GM21447 (cell line): Measurements from ENCODE around the gene ANKS3.

ENCODE experiments used
- ATAC-seq: cut with Tn5 transposase; IDR thresholded peaks from one replicate; pipeline ENCODE4 v1.9.1; 2021; ENCODE audit not compliant: unreplicated experiment

The ANKS3 gene

DNA sequence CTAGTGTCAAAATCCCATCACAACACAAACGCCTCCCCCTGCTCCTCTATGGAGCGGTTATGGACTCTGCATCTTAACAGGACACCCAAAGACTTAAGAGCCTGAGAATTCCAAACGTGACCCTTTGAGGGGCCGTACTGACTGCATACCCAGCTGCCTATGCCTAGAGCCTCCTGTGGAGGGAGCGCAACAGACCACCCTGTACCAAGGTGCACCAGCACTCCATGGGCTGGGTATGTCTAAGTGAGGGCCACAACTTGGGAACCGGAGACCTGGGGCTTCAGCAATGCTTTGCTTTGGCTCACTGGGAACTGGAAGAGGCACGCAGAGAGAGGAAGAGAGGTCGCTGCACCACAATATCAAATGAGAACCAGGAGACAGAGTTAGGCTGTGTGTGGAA is 5.4 kb downstream of the ANKS3 start:
- ATAC-seq = no peak

DNA sequence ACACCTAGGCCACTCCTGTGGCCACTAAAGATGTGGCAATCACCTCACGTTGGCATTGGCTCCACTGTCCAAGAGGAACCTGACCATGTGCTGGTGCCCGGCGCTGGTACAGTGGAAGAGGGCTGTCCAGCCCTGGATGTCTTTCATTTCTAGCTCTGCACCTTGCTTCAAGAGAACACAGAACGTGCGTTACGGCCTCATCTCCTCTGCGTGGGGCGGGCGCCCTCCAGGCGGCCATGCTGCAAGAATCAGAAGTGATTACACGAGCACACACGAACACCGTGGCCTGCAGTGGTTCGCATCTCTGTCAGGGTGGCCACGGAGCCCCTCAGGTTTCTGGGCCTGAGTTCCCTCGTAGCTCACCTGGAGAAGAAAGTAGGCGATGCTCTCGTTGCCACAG is 7.5 kb downstream of the ANKS3 start:
- ATAC-seq = no peak

DNA sequence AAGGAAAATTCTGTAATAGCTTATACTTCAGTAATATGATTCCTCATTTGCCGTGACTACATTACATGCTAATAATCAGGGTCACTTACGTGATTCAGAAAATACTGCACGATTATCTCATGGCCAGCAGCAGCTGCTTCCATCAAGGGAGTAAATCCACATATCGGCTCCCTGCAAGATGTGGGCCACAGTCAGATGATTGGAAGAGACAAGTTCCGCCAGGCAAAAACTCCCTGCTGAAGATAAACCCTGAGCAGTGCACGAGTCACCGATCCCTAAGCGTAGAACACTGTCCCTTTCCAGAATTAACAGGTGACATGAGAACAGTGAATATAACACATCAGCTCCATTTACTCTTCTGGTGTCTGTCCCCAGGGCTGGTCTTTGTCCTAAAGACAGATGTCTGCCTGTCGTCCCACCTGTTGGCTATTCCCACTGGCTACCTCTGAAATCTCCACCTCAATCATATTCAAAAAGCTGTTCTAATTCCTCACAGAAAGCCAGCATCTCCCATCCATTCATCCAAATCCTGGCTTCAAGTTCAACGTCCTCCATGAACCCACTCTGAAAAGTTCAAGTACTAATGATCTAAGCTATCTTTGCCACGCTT is 9.3 kb downstream of the ANKS3 start:
- no peak for ATAC-seq

DNA sequence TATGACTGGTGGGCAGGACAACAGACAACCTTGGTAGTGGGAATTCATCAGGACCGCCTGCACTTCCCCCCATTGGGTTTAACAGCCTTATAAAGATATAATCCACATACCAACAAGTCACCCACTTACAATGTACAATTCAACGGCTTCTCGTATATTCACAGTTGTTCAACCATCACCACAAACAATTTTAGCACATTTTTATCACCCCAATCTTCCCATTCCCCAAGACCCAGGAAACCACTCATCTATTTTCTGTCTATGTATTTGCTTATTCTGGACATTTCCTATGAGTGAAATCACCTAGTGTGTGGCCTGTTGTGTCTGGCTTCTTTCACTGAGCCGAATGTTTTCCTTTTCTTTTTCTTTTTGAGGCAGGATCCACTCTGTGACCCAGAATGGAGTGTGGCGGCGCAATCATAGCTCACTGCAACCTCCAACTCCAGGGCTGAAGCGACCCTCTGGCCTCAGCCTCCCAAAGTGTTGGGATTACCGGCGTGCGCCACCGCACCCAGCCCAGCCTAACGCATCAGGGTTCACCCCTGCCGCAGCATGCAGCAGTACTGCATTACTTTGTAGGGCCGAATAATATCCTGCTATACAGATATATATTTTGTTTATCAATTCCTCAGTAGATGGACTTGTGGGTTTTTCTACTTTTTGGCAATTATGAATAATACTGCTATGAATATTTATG is 10.9 kb downstream of the ANKS3 start:
- ATAC-seq = no peak

DNA sequence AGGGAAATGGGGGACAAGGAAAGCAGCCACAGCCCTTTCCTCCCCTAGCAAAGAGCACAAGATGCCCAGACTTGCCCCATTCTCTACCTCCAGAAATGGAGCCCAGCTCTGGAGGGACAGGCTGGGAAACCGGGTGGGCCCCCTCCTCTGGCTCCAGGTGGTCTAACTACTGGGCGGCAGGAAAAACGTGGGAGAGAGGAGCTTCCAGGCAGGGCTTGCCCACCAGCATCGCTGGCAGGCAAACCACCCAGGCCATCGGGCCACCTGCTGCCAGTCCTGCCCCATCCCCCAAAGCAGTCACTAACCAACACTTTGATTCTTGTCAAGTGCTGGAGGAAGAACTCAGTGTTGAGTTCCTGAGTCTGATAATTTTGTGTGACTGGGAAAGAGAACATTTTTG is 15.6 kb downstream of the ANKS3 start:
- ATAC-seq = no peak

DNA sequence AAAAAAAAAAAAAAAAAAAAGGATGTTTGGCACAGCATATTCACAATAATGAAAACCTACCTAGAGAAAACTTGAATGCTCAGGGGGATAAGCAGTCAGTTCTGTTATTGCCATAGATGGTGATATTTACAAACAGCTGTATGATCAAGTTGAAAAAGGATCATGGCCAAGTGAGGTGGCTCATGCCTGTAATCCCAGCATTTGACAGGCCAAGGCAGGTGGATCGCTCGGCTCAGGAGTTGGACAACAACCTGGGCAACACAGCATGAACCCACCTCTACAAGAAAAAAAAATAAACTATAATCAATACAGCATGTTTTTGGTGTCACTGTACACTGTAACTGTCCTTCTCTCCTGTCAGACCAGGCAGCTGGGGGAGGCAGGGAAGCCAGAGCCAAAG is 19.1 kb downstream of the ANKS3 start:
- ATAC-seq = no peak

DNA sequence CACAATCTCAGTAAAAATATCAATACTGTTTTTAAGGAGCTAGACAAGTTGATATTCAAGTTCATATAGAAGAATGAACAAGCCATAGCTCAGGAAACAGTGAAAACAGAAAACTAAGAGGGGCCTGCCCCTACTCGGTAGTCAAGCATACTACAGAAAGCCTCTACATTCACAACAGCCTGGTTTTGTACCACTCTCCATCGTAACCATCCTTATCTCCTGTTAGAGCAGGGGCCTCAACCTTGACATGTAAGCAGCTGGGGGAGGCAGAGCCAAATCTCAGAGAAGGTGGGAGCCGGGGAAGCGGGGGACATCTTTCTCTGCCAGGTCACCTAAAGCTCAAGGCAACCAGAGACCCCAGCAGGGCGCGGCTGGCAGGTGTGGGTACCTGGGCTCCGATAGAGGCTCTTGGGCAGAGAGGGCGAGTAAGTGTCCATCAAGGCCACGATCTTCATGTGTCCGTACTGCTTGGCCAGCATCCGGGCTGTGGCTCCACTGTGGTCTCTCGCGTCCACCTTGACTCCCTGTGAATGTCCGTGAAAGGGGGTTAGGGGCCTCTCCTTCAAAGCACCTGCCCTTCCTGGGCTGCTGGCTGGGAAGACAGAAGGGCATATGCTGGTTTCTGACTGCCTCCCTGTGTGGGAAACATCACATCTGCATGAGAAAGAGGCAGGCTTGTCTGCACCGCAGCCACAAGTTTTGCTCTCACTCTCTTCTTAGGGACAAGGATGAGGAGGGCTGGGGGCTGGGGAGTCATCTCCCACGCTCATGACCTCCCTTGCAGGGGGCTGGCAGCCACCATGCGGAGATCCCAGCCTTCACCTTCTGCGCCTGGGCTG is 20.2 kb downstream of the ANKS3 start:
- ATAC-seq = no peak

DNA sequence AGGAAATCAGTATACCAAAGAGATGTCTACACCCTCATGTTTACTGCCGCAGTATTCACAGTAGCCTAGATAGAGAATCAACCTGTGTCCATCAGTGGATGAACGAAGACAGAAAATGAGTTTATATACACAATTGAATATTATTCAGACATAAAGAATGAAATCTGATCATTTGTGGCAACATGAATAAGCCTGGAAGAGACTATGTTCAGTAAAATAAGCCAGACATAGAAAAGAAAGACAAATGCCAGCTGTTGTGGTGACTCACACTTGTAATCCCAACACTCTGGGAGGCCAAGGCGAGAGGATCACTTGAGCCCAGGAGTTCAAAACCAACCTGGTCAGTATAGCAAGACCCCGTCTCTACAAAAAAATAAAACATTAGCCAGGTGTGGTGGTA is 24.6 kb downstream of the ANKS3 start:
- ATAC-seq = no peak

DNA sequence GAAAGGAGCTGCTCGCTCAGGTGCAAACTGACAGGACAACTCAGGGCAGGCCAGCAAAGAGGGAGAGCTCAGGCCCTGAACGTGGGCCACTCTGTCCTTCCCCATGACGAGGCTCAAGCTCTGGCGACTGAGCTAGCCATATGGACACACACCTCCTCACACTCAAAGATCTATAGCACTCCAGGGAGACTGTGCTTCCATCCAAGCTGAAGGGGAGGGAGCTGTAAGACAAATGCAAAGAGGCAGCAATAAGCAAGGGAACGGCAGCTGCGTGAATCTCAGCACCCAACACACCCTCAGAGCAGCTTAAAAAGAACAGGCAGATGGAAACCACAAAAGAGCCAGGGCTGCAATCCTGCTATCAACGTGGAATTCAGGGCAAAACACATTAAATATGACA is 27.2 kb downstream of the ANKS3 start:
- ATAC-seq = no peak

DNA sequence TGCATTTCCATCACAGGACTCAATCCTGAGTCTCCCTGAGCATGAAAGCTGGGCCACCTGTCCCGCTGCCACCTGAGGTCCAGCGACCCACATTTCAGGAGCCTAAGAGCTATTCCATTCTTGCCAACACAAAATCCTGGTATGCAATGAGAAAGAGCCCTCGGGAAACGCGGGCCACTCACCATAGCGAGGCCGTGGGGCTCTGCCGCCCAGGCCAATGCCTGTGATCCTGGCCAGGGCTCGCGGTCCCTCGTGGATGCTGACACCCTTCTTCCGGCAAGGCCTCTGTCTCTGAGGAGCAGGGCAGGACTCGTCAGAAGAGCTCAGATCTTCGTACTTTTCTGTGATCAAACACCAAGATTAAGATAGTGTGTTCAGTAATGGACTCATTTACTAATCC is 29.2 kb downstream of the ANKS3 start:
- ATAC-seq = no peak

DNA sequence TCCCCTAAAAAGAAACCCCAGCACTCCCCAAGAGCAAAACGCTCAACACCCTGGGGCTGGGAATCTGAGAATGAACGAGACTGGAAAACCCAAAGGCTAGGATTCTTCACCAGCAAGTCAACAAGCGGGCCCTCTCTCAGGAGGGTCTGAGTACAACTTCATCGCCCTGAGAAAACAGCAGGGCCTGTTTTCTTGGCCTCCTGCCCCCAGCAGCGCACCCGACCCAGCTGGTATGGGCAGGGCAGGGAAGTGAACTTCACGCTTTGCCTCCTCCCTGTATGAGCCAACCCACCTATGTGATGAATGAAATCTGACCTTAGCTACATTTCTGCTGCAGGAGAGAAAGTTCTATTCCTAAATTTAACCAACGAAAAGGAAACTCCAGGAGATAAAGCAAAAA is 29.6 kb downstream of the ANKS3 start:
- no peak for ATAC-seq

DNA sequence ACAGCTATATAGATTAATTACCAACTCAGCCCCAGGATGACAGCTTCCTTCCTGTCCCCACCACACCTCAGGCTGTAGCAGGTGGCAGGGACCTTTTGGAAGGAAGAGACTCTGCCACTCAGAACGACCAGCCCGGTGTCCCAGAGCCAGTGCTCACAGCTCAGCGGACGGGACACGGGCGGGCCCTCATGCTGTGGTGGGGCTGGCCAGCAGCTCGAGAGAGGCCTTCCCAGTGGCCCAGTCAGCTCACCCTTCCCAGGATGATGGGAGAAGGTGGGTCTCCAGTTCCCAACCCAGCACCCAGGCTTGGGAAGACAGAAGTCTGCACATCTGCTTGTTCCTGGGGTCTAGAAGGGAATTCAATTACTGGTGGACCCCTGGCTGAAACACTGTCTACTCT is 30.2 kb downstream of the ANKS3 start:
- no peak for ATAC-seq

DNA sequence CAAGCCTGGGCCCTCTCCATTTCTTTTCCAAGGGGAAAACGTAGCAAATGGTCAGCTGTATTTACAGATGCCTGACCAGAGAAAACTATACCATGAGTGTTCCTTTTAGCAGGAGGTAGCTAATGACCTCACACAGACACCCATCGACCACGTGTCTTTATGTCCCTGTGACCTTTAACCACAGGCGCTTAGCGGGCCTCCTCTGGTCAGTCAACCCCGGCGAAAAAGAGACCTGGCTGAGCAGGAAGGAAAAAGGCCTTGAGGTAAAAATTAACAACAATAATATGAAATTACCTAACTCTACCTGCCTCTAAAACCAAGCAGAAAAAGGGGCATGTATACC is 31.6 kb downstream of the ANKS3 start:
- ATAC-seq = no peak

DNA sequence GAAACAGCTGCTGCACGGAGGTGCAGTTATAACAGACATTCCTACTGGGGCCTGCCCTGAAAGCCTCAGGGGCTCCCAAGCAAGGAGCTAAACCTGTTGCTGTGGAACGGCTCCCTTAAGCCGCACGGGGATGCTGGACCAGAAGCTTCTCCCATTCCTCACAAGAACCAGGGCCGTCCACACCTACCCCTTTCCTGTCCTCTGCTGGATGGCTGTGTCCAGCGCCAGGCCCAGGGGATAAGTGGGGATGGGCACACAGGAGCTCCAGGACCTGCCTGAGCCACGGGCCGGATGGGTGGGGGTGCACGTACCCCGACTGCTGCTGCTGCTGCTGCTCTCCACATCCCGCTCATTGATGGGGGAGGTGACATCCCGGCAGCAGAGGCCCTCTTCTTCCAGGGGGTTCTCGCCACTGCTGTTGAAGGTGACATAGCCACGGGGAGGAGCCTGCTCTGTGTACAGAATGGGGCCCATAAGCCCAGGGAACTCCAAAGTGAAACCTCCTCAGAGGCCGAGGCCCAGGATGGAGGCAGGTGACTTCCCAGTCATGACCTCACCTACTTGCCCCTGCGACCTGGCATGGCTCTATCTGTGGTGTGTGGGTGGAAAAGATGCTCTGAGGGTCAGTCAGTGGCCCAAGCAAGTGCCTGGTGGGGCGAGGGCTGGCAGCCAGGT is 32.1 kb downstream of the ANKS3 start:
- ATAC-seq = no peak

DNA sequence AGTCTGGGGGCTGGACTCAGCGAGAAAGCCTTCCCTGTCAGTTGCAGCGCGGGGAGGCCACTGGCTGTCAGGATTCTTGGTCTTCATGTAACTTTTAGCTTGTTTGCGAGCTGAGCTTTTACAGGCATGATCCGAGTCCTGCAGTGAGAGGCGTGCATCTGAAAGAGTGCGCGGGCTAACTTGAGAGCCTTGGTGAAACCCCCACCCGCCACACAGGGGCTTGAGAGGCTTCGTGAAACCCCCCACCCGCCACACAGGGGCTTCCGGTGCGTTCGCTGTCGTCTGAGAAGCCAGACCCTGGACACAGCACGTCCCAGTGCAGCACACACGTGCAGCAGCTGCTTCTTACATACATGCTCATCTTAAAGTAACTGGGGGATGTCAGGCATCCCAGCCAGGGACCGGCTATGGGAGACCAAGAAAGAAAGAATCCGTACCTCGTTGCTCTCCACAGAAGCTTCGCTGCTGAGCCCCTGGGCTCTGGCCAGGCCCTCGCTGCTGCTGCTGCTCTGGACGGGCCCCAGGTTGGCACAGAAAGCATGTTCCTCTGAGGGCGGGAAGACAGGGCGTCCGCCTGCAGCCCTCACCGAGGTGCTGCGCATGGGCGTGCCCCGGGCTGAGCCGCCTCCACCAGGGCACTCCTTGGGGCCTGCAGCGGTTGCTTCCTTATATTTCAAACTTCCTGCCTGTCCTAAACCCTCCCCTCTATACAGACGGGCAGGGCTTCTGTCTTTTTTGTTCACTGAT is 32.9 kb downstream of the ANKS3 start:
- ATAC-seq = no peak

DNA sequence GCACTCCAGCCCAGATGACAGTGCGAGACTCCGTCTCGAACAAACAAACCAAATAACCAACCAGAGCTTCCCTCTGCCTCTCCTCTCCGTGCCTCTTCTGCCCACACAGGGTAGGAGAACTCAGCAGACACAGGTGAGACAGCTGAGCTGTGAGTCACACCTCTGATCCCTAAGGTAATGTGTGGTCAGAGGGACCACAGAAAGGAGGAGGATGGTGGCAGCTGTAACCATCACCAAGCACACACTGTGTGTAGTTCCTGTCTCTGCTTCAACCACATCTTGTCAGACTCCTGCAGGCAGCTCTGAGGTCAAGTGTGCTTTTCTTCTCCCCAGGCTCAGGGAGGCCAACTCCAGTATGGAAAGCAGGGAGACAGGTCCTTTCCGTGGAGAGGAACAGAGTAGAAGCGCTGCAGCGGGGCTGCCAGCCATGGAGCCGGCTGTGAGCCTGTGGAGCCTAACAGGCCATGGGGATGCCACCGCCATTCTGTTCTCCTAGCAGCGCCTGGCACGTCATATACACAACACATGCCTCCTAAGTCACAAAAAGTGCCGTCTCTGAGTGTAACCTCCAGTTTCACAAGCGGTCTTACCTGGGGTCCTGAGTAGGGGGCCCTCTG is 33.6 kb downstream of the ANKS3 start:
- ATAC-seq = no peak

DNA sequence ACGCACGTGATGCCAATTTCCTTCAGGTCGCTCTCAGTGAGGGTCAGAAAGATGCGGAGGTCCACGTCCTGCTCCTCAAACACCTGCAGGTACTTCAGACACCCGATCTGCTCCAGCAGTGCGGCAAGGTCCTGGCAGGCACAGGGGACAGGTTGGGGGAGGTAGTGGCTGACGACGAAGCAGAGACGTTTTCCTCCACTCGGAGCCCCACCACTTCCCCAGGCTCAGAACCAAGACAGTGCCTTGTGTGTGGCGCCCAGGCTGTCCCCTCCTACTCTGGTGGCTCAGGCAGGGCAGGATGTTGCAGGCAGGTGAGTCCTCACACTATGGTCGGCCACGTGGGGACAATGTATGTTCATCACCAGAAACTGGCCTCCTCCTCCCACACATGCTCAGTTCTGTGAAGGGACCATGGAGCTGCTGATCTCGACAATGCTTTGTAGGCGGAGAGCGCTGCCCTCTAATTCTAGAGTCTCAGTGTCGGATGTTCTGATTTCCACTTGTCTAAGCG is 35.0 kb downstream of the ANKS3 start:
- ATAC-seq = no peak

DNA sequence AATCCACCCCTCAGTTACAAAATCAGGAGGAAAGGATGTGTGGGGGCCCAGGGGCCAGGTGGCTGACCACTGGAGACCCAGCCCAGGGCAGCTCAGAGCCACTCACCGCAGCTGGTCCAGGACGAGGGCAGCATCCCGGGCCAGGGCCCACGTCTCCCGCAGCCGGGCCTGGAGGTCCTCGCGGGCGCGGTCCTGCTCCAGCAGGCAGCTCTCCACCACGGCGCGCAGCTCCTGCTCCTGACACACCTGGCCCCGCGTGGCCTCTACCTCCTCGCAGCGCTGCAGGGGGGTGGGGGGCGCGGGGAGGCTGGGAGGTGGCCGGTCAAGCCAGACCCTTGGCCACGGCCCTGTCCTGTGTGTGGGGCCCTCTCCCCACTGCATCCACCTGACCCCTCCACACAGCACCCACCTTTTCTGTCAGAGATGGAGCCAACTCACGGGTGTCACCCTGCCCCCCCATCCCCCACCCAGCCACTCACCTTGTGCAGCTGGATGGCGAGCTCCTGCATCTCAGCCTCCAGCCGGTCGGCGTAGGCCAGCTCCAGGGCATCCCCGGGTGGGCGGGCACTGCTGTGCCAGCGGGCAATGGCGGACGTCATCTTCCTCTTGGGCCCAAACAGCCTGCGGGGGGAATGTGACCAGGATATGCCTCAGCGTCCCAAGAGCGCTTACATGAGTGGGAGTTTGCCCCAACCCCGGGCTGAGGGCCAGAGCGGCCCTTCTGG is 35.6 kb downstream of the ANKS3 start:
- no peak for ATAC-seq

DNA sequence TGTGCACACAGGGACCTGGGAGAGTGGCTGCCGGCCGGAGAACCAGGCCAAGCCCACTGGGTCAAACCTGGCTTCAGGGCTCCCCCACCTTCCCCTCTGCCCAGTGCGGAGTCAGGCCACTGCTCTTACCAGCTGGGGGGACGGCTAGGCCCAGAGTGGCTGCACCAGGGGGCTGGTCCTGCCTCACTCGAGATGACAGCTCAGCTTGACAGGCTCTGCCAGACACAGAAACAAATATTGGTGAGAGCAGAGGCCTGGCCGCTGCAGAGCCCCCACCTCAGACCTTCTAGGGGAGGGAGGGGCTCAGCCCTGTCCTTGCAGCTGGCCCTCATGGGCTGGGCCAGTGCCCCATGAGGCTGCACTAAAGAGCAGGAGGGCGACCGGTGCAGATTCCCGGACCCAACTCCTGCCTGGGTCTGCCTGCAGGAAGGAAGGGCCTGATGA is 36.2 kb downstream of the ANKS3 start:
- ATAC-seq = no peak
